PC-9 (cell line): ENCODE measurements around the gene AVPI1.

Experiments used
- CTCF ChIP-seq: fragments of 200-600 bp; sonication (generic); conservative IDR thresholded peaks from 2 replicates; pipeline ENCODE4 v1.6.1; 2017; ENCODE audit warnings: mixed run types, antibody characterized with exemption, mild to moderate bottlenecking, moderate library complexity
- EZH2 ChIP-seq: fragments of 200-600 bp; sonication (generic); IDR thresholded peaks from 2 replicates; pipeline ENCODE4 v1.8.0; 2017; ENCODE audit warnings: antibody characterized with exemption, low read depth

- no peak for TF ChIP-seq CTCF
- no peak for TF ChIP-seq EZH2
Measured at GRCh38 chr10:97711640-97712572, 24.9 kb upstream of the AVPI1 start.
